Measurements from ENCODE around the gene CCDC51.
A peak's percentile ranks its signal among the peaks of the same experiment; 100 is the strongest.

- TF ChIP-seq CTCF (conservative IDR thresholded peaks at IDR 0.05; ENCODE audit: low read depth in 2 of 2) = peak; percentile 48 to 68
- TF ChIP-seq POLR2AphosphoS5 (IDR thresholded peaks at IDR 0.05; ENCODE audit: low read depth) = no peak
- TF ChIP-seq EZH2 (IDR thresholded peaks at IDR 0.05; ENCODE audit: low read depth, unreplicated experiment) = no peak
- TF ChIP-seq EZH2phosphoT487 (IDR thresholded peaks at IDR 0.05; ENCODE audit: unreplicated experiment) = no peak
- no peak for TF ChIP-seq REST (IDR thresholded peaks at IDR 0.05; ENCODE audit: unreplicated experiment)
- no peak for TF ChIP-seq ZNF114 (CRISPR knock-in tag; IDR thresholded peaks at IDR 0.05)
- TF ChIP-seq CREB1 (CRISPR knock-in tag; IDR thresholded peaks at IDR 0.05; ENCODE audit: low read depth) = no peak
- TF ChIP-seq JUNB (IDR thresholded peaks at IDR 0.05; ENCODE audit: unreplicated experiment) = no peak
- TF ChIP-seq STAT1 (IDR thresholded peaks at IDR 0.05; ENCODE audit: unreplicated experiment) = no peak
- no peak for TF ChIP-seq ETS1 (IDR thresholded peaks at IDR 0.05)
- TF ChIP-seq ZNF462 (CRISPR knock-in tag; IDR thresholded peaks at IDR 0.05) = no peak
- no peak for TF ChIP-seq NANOG (IDR thresholded peaks at IDR 0.05; ENCODE audit: borderline replicate concordance)
Observed at GRCh38 chr3:48432411-48433371, 7.2 kb downstream of the CCDC51 start.

Data from GM23338 (cell line).